Superior temporal gyrus (tissue), 1 donor: ENCODE measurements around the gene TBCC.
A peak's percentile ranks its signal among the peaks of the same experiment; 100 is the strongest.
"Not testable (repeated sequence)": the region's sequence is repeated elsewhere in the genome, so short reads cannot be mapped to it uniquely, and the experiment has no call there.

Experiments
- DNase-seq: peaks from one replicate; pipeline ENCODE4 v3.0.0-alpha.2; 2016; ENCODE audit errors: extremely low spot score

TBCC gene

DNA sequence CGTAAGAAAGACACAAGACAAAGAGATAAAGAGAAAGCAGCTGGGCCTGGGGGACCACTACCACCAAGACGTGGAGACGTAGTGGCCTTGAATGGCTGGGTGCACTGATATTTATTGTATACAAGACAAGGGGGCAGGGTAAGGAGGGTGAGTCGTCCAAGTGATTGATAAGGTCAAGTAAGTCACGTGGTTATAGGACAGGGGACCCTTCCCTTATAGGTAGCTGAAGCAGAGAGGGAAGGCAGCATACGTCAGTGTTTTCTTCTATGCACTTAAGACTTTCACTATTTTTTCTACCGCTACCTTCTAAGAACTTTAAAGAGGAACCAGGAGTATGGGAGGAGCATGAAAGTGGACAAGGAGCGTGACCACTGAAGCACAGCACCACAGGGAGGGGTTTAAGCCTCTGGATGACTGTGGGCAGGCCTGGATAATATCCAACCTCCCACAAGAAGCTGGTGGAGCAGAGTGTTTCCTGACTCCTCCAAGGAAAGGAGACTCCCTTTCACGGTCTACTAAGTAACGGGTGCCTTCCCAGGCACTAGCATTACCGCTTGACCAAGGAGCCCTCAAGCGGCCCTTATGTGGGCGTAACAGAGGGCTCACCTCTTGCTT, 11.9 kb downstream of the TBCC start:
- DNase-seq = not testable (repeated sequence)

DNA sequence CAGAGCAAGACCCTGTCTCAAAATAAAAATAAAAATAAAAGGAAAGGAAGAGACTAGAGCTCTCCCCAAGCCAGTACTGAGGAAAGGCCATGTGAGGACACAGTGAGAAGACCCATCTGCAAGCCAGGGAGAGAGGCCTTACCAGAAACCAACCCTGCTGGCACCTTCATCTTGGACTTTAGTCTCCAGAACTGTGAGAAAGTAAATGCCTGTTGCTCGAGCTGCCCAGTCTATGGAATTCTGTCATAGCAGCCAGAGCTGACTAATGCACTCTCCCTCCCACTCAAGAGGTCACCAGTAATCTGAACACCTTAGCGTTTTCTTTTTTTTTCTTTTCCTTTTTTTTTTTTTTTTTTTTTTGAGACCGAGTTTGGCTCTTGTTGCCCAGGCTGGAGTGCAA, 16.2 kb downstream of the TBCC start:
- no peak for DNase-seq

DNA sequence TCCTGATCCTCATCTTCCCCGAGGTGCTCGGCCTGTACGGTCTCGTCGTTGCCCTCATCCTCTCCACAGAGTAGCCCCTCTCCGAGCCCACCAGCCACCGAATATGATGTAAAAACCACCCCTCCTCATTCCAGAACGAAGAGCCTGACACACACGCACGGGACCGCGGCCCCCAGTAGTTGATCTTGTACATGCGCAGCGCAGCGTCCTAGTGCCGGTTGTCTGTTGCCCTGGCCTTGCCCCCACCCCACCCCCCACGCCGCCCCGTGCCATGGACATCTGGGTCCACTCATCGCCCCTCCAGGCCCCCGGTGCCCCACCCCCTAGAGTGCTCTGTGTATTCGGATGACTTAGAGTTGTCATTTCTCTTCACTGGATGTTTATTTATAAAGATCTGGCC, 18.3 kb downstream of the TBCC start:
- no peak for DNase-seq

DNA sequence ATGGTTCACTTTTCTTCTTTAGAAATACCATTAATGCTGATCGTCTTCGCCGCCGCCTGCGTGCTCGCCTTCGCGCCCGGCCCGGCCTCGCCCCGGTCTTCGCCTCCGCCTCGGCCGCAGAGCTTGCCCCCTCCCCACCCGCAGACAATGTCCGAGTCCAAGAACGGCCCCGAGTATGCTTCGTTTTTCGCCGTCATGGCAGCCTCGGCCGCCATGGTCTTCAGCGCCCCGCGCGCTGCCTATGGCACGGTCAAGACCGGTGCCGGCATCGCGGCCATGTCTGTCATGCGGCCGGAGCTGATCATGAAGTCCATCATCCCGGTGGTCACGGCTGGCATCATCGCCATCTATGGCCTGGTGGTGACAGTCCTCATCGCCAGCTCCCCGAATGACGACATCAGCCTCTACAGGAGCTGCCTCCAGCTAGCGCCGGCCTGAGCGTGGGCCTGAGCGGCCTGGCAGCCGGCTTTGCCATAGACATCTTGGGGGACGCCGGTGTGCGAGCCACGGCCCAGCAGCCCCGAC, 18.8 kb downstream of the TBCC start:
- peak; percentile 18 for DNase-seq

DNA sequence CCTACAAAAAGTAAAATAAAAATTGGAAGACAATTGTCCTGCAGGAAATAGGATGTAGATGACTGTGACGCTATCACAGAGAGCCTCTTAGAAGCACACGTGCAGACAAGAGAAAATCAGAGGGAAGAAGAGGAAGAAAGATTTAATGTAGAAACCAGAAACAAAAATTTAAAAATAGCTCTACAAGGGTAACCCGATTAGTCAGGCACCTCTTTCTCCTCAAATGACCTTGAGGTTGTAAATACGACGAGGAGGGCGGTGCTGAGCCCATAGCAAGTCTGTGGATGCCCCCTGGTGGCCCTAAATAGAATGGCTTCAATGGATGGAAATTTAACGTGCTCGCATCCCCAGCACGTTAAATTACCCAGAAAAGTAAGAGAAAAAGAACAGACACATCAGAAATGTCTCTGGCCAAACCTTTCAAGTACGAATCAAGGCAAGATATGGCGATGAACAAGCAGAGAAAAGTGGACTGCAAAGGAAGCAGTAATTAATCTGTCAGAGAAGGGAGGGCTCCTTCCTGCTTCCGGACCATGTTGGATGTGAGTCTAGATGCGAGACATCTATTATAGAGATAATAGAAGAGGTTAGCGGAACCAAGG, 19.3 kb downstream of the TBCC start:
- peak; percentile 94 for DNase-seq

DNA sequence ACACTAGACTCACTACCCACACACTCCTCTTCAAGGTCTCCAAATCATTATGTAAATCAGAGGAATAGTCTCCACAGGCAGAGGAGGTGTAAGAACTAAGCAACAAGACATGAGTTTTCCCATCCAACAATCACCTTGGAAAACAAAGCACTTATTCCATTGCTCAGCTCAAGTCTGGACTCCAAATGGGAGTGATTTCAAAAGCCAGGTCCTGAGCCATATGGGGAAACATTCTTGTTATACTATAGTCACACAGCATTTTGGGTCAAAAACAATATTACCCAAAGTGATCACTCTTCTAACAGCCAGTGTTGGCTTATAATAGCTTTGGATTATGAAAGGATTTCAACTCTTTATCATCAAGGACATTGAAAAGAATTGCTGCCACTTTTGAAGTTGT, 19.9 kb downstream of the TBCC start:
- DNase-seq = no peak

DNA sequence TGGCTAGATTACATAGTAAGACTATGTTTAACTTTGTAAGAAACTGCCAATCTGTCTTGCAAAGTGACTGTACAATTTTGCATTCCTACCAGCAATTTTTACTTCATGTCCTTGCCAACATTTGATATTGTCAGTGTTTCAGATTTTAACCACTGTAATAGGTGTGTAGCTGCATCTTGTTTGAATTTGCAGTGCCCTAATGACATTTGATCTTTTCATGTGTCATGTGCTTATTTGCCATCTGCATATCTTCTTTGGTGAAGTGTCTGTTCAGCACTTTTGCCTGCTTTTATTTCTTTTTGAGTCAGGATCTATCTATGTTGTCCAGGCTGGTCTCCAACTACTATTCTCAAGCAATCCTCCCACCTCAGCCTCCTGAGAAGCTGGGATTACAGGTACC, 21.1 kb downstream of the TBCC start:
- DNase-seq = no peak

DNA sequence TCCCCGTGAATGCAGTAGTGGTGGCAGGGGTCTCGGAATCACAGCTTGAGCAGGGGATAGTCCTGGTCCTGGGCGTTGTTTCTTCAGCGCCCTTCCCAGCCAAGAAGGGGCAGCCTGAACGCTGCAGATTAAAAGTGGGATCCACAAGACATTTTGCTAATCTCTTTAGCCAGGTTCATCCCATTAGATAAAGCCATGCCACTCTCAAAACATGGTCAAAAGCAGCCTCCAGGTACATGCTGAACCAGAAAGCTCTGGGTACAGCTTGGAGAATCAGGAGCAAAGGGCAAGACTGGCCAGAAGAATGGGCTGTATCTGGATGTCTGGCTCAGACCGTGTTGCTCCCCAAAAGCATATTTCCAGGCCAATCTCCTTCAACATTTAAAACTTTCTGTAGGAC, 23.4 kb downstream of the TBCC start, which contains the start of gene PRPH2:
TSS of gene PRPH2 (minus strand) at position 101 of the 400 bp plus-strand sequence. CDS start 263 bp downstream, outside the sequence.
- no peak for DNase-seq

DNA sequence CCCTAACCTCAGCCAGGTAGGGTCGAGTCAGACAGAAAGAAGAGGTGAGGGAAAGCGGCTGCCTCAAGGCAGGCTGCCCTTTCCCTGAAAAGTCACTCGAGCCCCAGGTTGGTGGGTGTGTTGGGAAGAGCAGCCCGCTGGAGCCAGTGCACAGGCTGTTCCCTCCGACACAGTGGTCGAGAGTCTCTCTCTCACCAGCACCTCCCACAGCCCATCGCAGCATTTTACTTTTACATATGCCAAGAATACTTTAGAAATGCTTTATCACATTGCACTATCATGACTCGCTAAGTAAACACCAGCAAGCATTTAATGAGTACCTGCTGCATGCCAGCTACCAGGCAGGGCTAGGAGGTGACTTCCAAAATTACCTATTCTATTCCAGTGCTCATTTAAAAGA, 25.2 kb downstream of the TBCC start:
- no peak for DNase-seq

DNA sequence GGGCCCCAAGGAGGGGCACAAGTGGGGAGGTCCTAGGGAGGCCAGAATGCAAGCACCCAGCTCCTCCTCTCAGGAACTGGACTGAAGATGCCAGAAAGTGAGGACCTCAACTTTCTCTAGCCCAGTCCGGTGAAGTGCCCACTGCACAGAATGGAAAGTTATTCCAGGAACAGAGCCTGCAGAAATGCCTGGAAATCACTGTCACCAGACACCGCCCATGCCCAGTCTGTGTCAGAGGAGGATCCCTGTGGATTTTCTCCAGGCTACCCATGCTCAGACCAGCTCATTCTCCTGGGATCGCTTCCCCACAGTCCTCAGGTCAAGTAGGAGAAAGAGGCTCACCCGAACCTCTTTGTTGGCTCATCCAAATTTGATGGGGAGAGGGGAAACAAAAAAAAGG, 30.0 kb downstream of the TBCC start:
- no peak for DNase-seq

DNA sequence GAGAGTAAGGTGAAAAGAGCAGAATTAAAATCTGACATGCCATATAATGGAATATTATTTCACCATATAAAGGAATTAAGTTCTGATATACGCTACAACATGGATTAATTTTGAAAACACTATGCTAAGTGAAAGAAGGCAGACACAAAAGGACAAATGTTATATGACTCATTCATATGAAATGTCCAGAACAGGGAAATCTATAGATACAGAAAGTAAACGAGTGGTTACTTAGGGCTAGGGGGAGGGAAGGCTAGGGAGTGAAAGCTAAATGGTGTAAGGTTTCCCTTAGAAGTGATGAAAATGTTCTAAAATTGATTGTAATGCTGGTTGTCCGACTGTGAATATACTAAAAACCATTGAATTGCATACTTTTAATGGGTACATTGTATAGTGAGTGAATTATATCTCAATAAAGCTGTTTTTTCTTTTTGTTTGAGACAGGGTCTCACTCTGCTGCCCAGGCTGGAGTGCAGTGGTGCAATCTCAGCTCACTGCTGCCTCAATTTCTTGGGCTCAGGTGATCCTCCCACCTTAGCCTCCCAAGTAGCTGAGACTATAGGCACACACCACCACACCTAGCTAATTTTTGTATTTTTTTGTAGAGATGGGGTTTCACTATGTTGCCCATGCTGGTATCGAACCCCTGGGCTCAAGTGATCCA, 31.7 kb downstream of the TBCC start:
- no peak for DNase-seq

DNA sequence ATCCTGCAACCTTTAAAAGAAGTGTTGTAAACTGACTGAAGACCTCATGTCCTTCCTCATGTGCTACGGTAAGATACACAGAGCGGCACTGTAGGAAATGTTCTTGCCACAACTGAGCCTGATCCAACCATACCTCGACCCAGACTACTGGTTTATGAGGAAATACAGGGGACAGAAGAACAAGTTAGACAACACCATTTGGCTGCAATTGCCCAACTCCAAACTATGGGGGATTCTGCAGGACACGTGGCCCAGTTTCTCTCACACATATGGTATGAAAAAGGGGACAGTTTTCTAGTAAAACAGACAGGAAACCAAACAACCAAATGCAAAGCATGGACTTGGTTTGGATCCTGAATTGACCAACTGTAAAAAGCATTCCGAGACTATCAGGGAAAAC, 34.0 kb downstream of the TBCC start:
- DNase-seq = no peak

DNA sequence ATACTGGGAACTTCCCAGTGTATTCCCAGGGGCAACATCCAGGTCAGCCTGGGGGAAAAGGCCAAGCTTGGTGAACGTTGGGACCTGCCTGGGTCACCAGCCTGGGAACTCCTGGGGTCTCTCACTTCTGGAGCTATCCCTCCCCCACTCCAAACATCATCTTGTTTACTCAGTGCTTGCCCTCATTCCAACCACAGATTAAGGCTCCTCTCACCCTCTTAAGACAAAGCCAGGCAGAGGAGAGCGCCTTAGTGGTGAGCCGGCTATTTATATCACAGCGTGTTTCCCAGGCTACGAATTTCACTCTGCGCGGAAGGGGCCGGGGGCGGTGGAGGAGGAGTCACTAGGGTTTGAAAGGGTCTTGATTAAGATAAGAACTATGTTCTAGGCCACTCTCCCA, 35.6 kb downstream of the TBCC start:
- no peak for DNase-seq

DNA sequence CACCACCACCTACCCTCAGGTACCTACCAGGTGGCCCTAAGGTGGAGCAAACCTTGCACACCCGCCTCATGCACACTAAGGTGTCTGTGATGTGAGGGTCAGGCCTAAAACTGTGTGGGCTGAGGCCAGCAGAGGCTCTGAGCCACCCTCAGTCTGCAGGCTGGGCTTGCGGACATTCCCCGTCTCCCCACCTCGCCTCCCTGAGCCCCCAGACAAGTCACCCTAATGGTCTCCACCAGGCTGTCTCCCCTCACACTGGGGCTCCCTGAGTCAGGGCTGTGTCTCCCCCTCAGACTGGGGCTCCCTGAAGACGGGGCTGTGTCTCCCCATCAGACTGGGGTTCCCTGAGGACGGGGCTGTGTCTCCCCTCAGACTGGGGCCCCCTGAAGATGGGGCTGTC, 36.0 kb downstream of the TBCC start:
- DNase-seq = no peak

DNA sequence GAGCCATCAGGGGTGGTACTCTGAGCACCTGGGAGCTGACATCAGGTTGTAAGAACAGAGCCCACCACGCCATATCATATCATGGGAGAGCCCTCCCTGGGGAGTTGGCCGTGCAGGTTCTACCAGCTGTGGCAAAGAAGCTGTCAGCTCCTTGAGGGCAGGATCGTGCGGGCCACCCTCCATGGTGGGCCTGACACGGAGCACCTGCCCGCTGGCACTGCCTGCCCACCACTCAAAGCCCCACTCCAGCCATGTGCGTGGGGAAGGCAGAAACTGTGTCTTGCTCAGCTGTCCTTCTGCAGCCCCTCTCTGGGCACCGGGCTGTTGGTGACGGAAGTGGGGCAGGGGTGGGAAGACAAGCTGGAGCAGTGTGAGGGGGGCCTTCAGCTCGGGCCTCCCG, 37.8 kb downstream of the TBCC start:
- DNase-seq = no peak

DNA sequence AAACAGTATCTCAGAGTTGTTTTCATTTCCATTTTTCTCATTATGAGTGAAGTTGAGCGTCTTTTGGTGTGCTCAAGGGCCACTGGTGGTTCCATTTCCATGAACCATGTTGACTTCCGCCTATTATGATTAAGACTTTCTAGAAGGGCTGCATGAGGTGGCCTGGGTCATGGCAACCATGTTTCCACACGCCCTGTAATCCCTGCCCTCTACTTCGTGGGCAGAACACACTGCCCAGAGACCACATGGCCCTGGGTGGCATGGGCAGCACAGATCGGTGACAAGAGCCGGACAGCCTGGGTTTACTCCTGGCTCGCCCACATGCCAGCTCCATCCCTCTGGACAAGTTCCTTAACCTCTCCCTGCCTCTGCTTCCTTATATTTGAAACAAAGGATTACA, 38.3 kb downstream of the TBCC start:
- no peak for DNase-seq

DNA sequence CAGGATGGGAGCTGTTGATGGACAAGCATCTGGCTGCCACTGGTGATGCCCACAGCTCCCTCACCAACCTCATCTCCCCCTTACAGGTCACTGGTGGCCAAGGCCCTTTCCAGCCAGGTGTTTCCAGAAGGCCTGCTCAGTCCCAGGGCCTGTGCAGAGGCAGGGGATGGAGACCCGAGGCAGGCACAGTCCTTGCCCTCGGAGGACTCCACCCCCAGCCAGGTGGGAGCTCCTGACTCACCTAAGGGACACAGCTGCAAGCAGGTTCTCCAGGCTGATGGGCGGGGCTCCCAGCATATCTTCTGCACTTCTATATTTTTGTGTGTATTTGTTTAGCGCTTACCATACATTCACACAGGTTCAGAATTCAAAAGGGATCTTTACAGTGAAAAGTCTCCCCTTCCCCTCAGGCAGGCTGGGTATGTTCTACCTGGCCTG, 40.9 kb downstream of the TBCC start:
- no peak for DNase-seq

DNA sequence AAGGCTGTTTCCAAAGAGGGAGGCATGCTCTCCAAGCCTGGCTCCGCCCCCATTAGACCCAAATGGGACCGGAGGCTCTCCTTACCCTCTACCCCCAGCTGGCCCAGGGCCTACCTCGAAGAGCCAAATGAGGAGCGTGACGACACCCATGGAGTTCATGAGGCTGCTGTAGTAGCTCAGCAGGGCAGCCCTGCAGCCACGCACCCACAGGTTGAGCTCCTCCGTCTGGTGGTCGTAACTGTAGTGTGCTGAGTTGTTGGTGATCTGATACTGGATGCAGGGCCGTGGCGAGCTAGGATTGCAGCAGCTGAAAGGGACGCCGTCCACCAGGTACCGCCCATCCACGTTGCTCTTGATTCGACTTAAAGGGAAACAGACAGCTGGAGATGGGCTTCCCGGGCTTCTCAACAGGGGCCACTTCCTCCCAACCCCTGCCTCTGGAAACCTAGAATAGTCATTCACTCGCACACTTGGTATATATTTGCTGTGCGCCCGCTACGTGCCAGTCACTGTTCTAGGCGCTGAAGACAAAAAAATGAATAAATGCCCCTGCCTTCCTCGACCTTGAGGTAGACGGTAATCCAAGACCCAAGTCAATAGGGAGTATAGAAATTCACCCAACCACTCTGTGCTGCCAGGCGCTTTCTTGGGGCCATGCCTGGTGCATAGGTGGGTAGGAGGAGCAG, 41.5 kb downstream of the TBCC start:
- DNase-seq = no peak

DNA sequence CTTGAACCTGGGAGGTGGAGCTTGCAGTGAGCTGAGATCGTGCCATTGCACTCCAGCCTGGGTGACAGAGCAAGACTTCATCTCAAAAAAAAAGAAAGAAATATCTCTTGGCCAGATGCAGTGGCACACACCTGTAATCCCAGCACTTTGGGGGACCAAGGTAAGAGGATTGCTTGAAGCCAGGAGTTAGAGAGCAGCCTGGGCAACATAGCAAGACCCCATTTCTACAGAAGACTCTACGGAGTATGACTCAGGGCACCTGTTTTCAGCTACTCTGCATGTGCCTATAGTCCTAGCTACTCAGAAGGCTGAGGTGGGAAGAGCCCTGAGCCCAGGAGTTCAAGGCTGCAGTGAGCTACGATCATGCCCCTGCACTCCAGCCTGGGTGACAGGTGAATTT, 43.1 kb downstream of the TBCC start:
- not testable (repeated sequence) for DNase-seq

DNA sequence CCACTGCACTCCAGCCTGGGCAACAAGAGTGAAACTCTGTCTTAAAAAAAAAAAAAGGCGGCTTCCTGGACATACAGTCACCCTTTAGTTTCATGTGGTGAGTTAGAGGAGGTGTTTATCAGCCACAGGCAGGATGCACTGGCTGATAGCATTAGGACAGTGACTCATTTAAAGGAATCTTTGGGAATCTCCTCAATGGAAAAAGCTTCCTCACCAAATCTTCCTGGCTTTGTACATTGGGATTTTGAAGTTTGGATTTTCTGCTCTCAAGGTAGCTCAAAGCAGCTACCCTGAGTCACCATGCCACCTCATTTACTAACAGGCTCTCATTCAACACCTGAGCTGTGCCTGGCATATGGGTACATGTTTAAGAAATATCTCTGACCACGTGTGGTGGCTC, 43.7 kb downstream of the TBCC start:
- no peak for DNase-seq

DNA sequence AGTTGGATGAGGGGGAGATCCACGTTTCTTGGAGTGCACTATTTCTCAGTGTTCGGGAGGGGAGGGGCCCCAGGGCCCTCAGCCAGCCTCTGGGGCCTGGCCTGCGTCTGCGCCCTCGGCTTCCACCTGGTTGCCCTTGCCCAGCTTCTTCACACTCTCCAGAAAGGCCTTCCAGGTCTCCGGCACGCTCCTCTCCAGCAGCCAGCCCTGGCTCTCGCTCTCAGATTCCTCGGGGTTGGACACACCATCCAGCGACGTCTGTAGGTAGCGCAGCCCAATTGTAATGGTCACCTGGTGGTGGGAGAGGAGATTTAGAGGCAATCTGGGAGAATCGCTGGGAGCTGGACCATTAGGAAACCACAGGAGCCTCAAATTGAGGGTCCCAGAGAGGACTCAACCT, 47.7 kb downstream of the TBCC start:
- DNase-seq = no peak

DNA sequence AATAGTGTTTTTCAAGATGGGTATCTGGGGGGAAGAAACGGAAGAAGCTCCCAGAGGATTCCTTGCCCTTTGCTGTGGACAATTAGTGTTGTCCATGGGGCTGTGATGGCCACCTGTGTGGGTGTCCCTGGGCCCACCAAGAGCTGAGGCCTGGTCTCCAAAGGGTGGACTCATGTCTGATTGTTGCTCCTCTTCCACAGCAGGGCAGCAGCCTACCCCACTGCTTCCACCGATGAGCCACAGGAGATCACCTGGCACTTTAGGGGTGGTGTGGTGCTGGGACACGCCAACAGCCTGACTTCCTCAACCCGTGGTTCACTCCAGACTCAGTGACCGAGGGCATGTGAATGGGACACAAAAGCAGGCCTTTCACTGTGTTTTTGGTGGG, 48.6 kb downstream of the TBCC start:
- DNase-seq = no peak
